Measurements from ENCODE around the gene LSM10.

DNA sequence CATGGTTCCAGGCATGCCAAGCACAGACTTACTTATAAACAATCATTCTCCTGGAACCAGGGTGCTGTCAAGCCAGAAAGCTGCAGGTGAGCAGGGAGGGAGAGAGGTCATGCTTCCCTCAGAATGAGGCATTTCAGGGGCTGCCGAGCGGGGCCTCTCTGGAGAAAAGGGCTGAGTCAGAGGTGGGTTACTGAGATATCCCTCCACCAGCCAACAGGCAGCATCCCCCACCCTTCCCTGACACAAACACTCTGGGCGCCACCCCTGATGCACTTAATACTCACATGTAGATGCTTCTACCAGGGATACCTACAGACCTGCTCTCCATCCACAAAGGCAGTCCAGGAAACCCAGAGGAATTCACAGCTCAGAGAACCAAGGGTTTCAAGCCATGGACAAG, 25.1 kb downstream of the LSM10 start:
- TF ChIP-seq MYC (IDR thresholded peaks at IDR 0.05; ENCODE audit: low read depth, low read length), result no peak
- no peak for TF ChIP-seq MYC (CRISPR knock-in tag; IDR thresholded peaks at IDR 0.05; ENCODE audit: borderline replicate concordance, low read depth)
- peak; percentile 33 for TF ChIP-seq TAF1 (IDR thresholded peaks at IDR 0.05; ENCODE audit: control insufficient read depth, extremely low read depth, insufficient read depth, low read length, severe bottlenecking)
- TF ChIP-seq SLC30A9 (CRISPR knock-in tag; IDR thresholded peaks at IDR 0.05), result no peak
- TF ChIP-seq, protein P1, sequence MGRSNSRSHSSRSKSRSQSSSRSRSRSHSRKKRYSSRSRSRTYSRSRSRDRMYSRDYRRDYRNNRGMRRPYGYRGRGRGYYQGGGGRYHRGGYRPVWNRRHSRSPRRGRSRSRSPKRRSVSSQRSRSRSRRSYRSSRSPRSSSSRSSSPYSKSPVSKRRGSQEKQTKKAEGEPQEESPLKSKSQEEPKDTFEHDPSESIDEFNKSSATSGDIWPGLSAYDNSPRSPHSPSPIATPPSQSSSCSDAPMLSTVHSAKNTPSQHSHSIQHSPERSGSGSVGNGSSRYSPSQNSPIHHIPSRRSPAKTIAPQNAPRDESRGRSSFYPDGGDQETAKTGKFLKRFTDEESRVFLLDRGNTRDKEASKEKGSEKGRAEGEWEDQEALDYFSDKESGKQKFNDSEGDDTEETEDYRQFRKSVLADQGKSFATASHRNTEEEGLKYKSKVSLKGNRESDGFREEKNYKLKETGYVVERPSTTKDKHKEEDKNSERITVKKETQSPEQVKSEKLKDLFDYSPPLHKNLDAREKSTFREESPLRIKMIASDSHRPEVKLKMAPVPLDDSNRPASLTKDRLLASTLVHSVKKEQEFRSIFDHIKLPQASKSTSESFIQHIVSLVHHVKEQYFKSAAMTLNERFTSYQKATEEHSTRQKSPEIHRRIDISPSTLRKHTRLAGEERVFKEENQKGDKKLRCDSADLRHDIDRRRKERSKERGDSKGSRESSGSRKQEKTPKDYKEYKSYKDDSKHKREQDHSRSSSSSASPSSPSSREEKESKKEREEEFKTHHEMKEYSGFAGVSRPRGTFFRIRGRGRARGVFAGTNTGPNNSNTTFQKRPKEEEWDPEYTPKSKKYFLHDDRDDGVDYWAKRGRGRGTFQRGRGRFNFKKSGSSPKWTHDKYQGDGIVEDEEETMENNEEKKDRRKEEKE (IDR thresholded peaks at IDR 0.05; ENCODE audit: borderline replicate concordance in 1 of 2, control insufficient read depth in 1 of 2, low read depth in 2 of 2, low read length in 1 of 2), result no peak

All from K562 (cell line).